KMS-11 (cell line): ENCODE results near the gene CFAP69.

Source experiments
- H2AFZ ChIP-seq: fragments of 200-600 bp; sonication (generic); 2 replicates; pipeline ENCODE4 v1.6.1; 2016; ENCODE audit warnings: antibody characterized with exemption, mixed run types, low read depth
- H3K27ac ChIP-seq: fragments of 200-600 bp; sonication (generic); 2 replicates; pipeline ENCODE4 v1.6.1; 2016; ENCODE audit warnings: mild to moderate bottlenecking, mixed run types
- H3K27me3 ChIP-seq: fragments of 200-600 bp; sonication (generic); 2 replicates; pipeline ENCODE4 v1.6.1; 2017; ENCODE audit warnings: mild to moderate bottlenecking, low read depth, mixed run types, moderate library complexity; ENCODE audit not compliant: insufficient read depth
- H3K36me3 ChIP-seq: fragments of 200-600 bp; sonication (generic); 2 replicates; pipeline ENCODE4 v1.6.1; 2017; ENCODE audit warnings: mild to moderate bottlenecking, mixed run types; ENCODE audit not compliant: insufficient read depth
- H3K4me1 ChIP-seq: fragments of 200-600 bp; sonication (generic); 2 replicates; pipeline ENCODE4 v1.6.1; 2016; ENCODE audit warnings: mild to moderate bottlenecking, low read depth, mixed run types; ENCODE audit not compliant: poor library complexity, severe bottlenecking
- H3K4me2 ChIP-seq: fragments of 200-600 bp; sonication (generic); 2 replicates; pipeline ENCODE4 v1.7.0; 2016; ENCODE audit warnings: mild to moderate bottlenecking, mixed run types
- H3K4me3 ChIP-seq: fragments of 200-600 bp; sonication (generic); IDR thresholded peaks from 2 replicates; pipeline ENCODE4 v1.6.1; 2017; ENCODE audit warnings: low read depth, low read length, mixed read lengths; ENCODE audit not compliant: insufficient read depth
- H3K79me2 ChIP-seq: fragments of 200-600 bp; sonication (generic); 2 replicates; pipeline ENCODE4 v1.6.1; 2016; ENCODE audit warnings: low read depth, mixed run types; ENCODE audit not compliant: insufficient read depth
- H3K9ac ChIP-seq: fragments of 200-600 bp; sonication (generic); 2 replicates; pipeline ENCODE4 v1.6.1; 2016; ENCODE audit warnings: mild to moderate bottlenecking, mixed run types
- H4K20me1 ChIP-seq: fragments of 200-600 bp; sonication (generic); 2 replicates; pipeline ENCODE4 v1.6.1; 2016; ENCODE audit warnings: mild to moderate bottlenecking, mixed run types; ENCODE audit not compliant: insufficient read depth
- CTCF ChIP-seq: fragments of 200-600 bp; sonication (generic); conservative IDR thresholded peaks from 2 replicates; pipeline ENCODE4 v1.6.1; 2017; ENCODE audit warnings: low read depth, mild to moderate bottlenecking, antibody characterized with exemption, low read length, moderate library complexity, mixed read lengths

CFAP69 gene

GRCh38 chr7:90233569-90233968 is 11.4 kb upstream of the CFAP69 start:
- H2AFZ ChIP-seq: no peak overlapping the region
- H3K27ac ChIP-seq: no peak overlapping the region
- TF ChIP-seq CTCF: no peak

GRCh38 chr7:90236721-90237289 is 8.2 kb upstream of the CFAP69 start:
- H3K4me3 ChIP-seq: no peak overlapping the region
- no peaks in the 10 kb centered on the region for H3K36me3 ChIP-seq
- no peaks in the 10 kb centered on the region for H4K20me1 ChIP-seq
- H3K27me3 ChIP-seq: no peaks in the 10 kb centered on the region
- H3K9ac ChIP-seq: no peak overlapping the region
- TF ChIP-seq CTCF: no peak
- no peak overlapping the region for H3K27ac ChIP-seq
- H2AFZ ChIP-seq: no peak overlapping the region
- H3K4me1 ChIP-seq: no peaks in the 10 kb centered on the region
- no peak overlapping the region for H3K4me2 ChIP-seq
- no peaks in the 10 kb centered on the region for H3K79me2 ChIP-seq

More at GRCh38 chr7:90233569-90233968, 11.4 kb upstream of the CFAP69 start:
- Histone ChIP-seq H3K36me3 (no peaks in the 10 kb centered on the region), H4K20me1 (no peaks in the 10 kb centered on the region), H3K27me3 (no peaks in the 10 kb centered on the region), H3K9ac (no peak overlapping the region), H3K4me2 (no peak overlapping the region), H3K4me3 (no peak overlapping the region), H3K4me1 (no peaks in the 10 kb centered on the region), H3K79me2 (no peaks in the 10 kb centered on the region)

GRCh38 chr7:90238022-90238421 is 7.0 kb upstream of the CFAP69 start:
- Histone ChIP-seq H3K4me2 (no peak overlapping the region), H3K27ac (no peak overlapping the region), H2AFZ (no peak overlapping the region), H3K4me1 (peaks cover 7% of the 10 kb centered on the region), H4K20me1 (no peaks in the 10 kb centered on the region), H3K36me3 (no peaks in the 10 kb centered on the region), H3K4me3 (no peak overlapping the region), H3K9ac (no peak overlapping the region), H3K79me2 (no peaks in the 10 kb centered on the region), H3K27me3 (no peaks in the 10 kb centered on the region)
- TF ChIP-seq CTCF: no peak

- no peak overlapping the region for H3K4me3 ChIP-seq
- no peaks in the 10 kb centered on the region for H3K36me3 ChIP-seq
- H3K27me3 ChIP-seq: no peaks in the 10 kb centered on the region
- H3K27ac ChIP-seq: no peak overlapping the region
- peaks cover 11% of the 10 kb centered on the region for H3K4me1 ChIP-seq
- H4K20me1 ChIP-seq: no peaks in the 10 kb centered on the region
- H3K4me2 ChIP-seq: no peak overlapping the region
- H2AFZ ChIP-seq: no peak overlapping the region
- no peaks in the 10 kb centered on the region for H3K79me2 ChIP-seq
- H3K9ac ChIP-seq: no peak overlapping the region
- TF ChIP-seq CTCF: no peak
Observed at GRCh38 chr7:90238583-90238982, 6.4 kb upstream of the CFAP69 start.
